HG03378 (cell line): ENCODE measurements around the gene CAMK2D.
"Not testable (repeated sequence)": the region's sequence is repeated elsewhere in the genome, so short reads cannot be mapped to it uniquely, and the experiment has no call there.

Source experiments
- ATAC-seq: cut with Tn5 transposase; IDR thresholded peaks from one replicate; pipeline ENCODE4 v1.9.1; 2021; ENCODE audit warnings: mild to moderate bottlenecking, moderate library complexity; ENCODE audit not compliant: unreplicated experiment

Gene CAMK2D

GRCh38 chr4:113761620-113762185 is at the start of gene CAMK2D:
Gene CAMK2D, minus strand, starts transcription at chr4:113761738. Its CDS starts 670 bp downstream, at chr4:113761068.
- ATAC-seq: peak; percentile 48

GRCh38 chr4:113810906-113811305 is 49.4 kb upstream of the CAMK2D start:
- ATAC-seq: no peak

GRCh38 chr4:113809311-113809710 is 47.8 kb upstream of the CAMK2D start:
- ATAC-seq: no peak

- ATAC-seq: no peak
Observed at GRCh38 chr4:113806850-113807249, 45.3 kb upstream of the CAMK2D start.

GRCh38 chr4:113801882-113802281 is 40.3 kb upstream of the CAMK2D start:
- ATAC-seq: no peak

- ATAC-seq: not testable (repeated sequence)
Observed at GRCh38 chr4:113796381-113796780, 34.8 kb upstream of the CAMK2D start.

- no peak for ATAC-seq
Observed at GRCh38 chr4:113790478-113790877, 28.9 kb upstream of the CAMK2D start.

- no peak for ATAC-seq
Observed at GRCh38 chr4:113788888-113789287, 27.4 kb upstream of the CAMK2D start.

- ATAC-seq: no peak
Observed at GRCh38 chr4:113785781-113786180, 24.2 kb upstream of the CAMK2D start.

- ATAC-seq: no peak
Observed at GRCh38 chr4:113784497-113785250, 23.1 kb upstream of the CAMK2D start.

- no peak for ATAC-seq
Observed at GRCh38 chr4:113783701-113784100, 22.2 kb upstream of the CAMK2D start.

- ATAC-seq: no peak
Observed at GRCh38 chr4:113783289-113783688, 21.8 kb upstream of the CAMK2D start.

- no peak for ATAC-seq
Observed at GRCh38 chr4:113781439-113782040, 20.0 kb upstream of the CAMK2D start.

GRCh38 chr4:113776679-113777078 is 15.1 kb upstream of the CAMK2D start:
- no peak for ATAC-seq

- no peak for ATAC-seq
Observed at GRCh38 chr4:113776016-113776415, 14.5 kb upstream of the CAMK2D start.

- ATAC-seq: no peak
Observed at GRCh38 chr4:113773756-113774155, 12.2 kb upstream of the CAMK2D start.

- ATAC-seq: no peak
Observed at GRCh38 chr4:113773014-113773413, 11.5 kb upstream of the CAMK2D start.

GRCh38 chr4:113772319-113772718 is 10.8 kb upstream of the CAMK2D start:
- ATAC-seq: no peak

GRCh38 chr4:113769744-113770143 is 8.2 kb upstream of the CAMK2D start:
- no peak for ATAC-seq

GRCh38 chr4:113768952-113769351 is 7.4 kb upstream of the CAMK2D start:
- ATAC-seq: no peak

- ATAC-seq: no peak
Observed at GRCh38 chr4:113766882-113767281, 5.3 kb upstream of the CAMK2D start.

- no peak for ATAC-seq
Observed at GRCh38 chr4:113764720-113765264, 3.3 kb upstream of the CAMK2D start.
